GM18909 (cell line): ENCODE data around the gene FBXL13.
"Not testable (repeated sequence)": the region's sequence is repeated elsewhere in the genome, so short reads cannot be mapped to it uniquely, and the experiment has no call there.

Source experiments
- ATAC-seq: cut with Tn5 transposase; IDR thresholded peaks from one replicate; pipeline ENCODE4 v1.9.1; 2021; ENCODE audit warnings: mild to moderate bottlenecking; ENCODE audit not compliant: unreplicated experiment, poor library complexity

The FBXL13 gene

GRCh38 chr7:102988631-102989560 lies 85.7 kb downstream of the FBXL13 start:
- no peak for ATAC-seq

DNA sequence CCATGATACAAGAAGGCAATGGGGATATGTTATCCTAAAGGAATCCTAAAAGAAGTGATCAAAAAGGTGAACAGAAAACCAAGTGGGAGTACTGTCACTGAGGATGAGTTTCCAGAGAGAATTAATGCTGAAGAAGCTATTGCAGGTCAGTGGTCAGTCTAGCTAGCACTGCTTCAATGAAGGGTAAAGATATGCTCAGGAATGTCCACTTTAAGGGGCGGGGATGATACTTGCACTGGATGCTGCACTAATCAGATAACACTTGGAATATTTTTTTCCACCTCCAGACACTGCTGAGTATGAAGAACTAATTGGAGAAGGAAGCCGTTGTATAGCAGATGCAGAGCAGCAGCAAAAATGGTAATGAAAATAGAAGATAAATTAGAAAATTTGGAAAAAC lies 86.5 kb downstream of the FBXL13 start:
- no peak for ATAC-seq

GRCh38 chr7:102985176-102985783 lies 89.3 kb downstream of the FBXL13 start:
- no peak for ATAC-seq

DNA sequence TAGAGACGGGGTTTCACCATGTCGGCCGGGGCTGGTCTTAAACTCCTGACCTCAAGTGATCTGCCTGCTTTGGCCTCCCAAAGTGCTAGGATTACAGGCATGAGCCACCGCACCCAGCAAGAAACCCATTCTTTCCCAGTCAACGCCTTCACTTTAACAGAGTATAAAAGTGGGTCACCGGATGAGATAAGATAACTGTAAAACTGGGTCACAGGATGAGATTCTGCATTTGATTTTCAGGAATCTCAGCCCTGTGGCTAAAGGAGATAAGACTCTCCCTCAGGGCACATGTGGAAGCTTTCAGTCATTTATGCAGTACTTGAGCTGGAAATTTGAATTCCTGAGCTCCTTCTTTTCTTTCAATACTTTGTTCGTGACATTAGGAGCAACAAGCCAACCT lies 91.0 kb downstream of the FBXL13 start:
- ATAC-seq: no peak

DNA sequence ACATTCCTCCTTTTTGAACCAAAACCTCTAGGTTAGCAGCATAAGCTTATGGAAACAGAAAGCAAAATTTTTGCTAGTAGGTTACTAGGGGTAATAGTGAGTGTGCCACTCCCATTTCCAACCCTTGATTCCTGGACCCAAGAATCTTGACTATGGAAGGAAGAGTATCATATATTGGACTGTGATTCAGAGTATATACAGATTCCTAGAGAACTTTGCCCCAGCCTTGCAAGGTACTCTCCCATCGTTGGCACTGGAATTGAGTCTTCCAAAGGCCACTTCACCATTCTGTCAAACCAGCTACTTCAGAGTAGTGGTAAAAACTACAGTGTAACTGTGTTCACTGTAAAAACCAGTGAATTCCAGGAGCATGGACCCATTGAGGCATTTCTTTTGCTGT lies 92.4 kb downstream of the FBXL13 start:
- no peak for ATAC-seq

GRCh38 chr7:102981451-102981850 lies 93.1 kb downstream of the FBXL13 start:
- ATAC-seq: no peak

DNA sequence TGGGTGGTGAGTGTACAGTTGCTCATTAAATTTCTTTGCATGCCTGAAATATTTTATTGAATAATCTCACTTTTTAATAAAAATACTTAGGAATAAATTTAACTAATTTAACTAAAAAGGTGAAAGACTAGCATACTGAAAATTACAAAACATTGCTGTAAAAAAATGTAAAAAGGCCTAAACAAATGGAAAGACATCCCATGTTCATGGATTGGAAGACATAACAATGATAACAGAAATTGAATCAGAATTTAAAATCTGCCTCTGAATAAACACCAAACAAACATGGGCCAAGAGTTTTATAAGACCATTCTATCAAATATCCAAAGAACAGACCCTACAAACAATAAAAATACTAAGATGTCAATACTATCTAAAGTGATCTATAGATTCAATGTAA lies 94.9 kb downstream of the FBXL13 start:
- no peak for ATAC-seq

DNA sequence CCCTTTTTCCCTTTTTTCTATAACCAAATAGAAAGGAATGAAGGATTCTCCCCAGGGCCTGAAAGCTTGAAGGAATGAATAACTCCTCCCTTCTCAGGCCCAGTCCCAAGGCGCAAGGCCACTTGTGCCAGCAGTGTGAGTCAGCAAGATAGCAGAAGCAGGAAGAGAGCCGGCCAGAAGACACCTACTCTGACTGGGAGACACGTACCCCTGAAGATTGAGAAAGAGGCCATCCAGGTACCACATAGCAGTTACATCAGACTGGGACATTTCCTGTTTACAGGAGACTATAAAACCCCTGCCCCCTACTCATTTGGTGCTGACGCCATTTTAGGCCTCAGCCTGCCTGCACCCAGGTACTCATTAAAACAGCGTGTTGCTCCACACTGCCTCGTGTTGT lies 96.3 kb downstream of the FBXL13 start:
- no peak for ATAC-seq

DNA sequence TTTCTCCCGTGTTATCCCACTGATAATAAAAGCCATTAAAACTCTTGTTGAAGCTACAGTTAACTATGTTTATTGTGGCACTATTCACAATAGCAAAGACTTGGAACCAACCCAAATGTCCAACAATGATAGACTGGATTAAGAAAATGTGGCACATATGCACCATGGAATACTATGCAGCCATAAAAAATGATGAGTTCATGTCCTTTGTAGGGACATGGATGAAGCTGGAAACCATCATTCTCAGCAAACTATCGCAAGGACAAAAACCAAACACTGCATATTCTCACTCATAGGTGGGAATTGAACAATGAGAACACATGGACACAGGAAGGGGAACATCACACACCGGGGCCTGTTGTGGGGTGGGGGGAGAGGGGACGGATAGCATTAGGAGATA lies 97.0 kb downstream of the FBXL13 start:
- not testable (repeated sequence) for ATAC-seq

DNA sequence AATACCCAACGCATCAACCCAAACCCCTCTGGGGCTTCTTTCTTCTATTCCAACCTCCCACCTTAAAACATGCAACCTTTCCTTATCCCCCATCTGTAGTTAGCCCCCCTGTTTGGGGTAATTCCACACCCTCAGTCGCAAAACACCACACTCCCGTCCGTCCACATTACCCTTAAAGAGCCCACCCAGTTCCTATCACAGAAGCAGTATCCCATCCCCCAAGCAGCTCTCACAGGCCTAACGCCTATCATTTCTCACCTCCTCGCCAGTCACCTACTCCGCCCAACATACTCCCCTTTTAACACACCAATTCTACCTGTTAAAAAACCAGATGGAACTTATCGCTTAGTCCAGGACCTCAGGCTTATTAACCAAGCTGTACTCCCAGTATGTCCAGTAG lies 98.1 kb downstream of the FBXL13 start:
- no peak for ATAC-seq

DNA sequence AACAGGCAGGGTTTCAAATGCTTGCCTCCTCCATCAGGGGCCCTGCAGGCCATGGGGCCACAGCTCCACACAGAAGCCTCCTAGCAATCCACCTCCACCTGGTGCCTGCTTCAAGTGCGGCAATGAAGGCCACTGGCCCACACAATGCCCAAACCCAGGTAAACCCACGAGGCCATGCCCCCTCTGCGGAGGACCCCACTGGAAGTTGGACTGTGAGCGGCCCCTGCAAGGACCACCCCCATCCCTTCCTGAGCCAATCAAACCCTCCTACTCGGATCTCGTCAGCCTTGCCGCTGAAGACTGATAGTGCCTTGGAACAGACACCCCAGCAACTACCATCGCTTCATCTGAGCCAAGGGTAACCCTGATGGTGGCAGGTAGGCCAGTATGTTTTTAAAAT lies 98.7 kb downstream of the FBXL13 start:
- ATAC-seq: no peak

- ATAC-seq: no peak
Measured at GRCh38 chr7:102974366-102975236, 100.0 kb downstream of the FBXL13 start.

DNA sequence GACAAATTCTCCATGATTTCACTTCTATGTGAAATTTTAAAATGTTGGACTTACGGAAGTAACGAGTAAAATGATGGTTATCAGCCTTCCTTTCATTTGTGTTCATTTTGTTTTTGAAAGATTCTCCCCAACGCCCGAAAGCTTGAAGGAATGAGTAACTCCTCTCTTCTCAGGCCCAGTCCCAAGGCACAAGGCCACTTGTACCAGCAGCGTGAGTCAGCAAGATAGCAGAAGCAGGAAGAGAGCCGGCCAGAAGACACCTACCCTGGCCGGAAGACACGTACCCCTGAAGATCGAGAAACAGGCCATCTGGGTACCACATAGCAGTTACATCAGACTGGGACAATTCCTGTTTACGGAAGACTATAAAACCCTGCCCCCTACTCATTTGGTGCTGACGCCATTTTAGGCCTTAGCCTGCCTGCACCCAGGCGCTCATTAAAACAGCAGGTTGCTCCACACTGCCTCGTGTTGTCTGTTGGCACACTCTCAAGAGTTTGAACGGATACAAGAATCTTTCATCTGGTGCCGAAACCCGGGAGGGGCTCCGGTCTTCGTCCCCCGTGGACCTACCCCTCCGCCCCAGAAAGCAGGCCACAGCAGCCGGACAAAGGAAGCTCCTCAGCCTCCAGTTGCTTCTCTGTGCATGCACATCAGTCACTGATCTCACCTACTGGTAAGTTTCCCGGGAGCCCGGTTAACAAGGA lies 101.3 kb downstream of the FBXL13 start:
- ATAC-seq: no peak

DNA sequence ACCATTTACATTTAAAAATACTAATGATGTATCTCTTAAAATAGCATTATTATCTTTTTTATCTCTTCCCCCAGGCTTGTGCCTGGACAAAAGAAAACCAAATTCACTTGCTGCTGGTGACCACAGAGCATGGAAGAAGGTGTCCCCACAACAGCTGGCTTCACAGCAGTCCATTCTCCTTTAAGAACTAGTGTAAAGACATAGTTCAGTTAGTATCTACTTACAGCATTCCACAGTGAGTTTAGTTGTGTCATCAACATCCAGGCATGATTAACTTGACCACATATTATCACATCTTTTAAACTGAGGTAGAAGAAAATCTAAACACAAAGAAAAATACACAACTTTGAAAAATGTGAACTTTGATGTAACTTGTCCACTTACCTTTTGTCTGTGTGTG lies 106.8 kb downstream of the FBXL13 start:
- no peak for ATAC-seq

DNA sequence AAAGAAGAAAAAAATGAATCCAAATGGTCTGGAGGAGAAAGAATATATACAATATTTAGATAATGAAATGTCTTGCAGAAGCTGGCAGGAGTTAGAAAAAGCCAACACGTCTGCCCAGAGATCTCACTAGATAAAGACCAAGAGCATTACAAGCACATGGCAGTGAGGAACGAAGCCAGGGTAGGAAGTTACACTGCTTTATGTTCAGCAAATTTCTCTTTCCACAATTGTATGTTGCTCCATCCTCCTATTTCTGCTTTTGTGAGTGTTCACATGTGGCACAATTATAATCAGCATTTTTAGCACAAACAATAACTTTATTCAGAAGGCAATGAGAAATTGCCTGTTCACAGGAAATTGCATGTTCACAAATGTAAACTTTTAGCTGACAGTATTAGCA lies 108.1 kb downstream of the FBXL13 start:
- ATAC-seq: no peak

GRCh38 chr7:102961993-102962392 lies 112.6 kb downstream of the FBXL13 start:
- ATAC-seq: not testable (repeated sequence)

- ATAC-seq: not testable (repeated sequence)
Measured at GRCh38 chr7:102958004-102958403, 116.6 kb downstream of the FBXL13 start.

GRCh38 chr7:102954359-102954758 lies 120.2 kb downstream of the FBXL13 start:
- ATAC-seq: not testable (repeated sequence)

- ATAC-seq: no peak
Measured at GRCh38 chr7:102953406-102953805, 121.2 kb downstream of the FBXL13 start.

- no peak for ATAC-seq
Measured at GRCh38 chr7:102951839-102952238, 122.8 kb downstream of the FBXL13 start.
